GM18909 (cell line): Measurements from ENCODE around the gene IGFL4.
"Not testable (repeated sequence)": the region's sequence is repeated elsewhere in the genome, so short reads cannot be mapped to it uniquely, and the experiment has no call there.

Source experiments
- ATAC-seq: cut with Tn5 transposase; IDR thresholded peaks from one replicate; pipeline ENCODE4 v1.9.1; 2021; ENCODE audit warnings: mild to moderate bottlenecking; ENCODE audit not compliant: unreplicated experiment, poor library complexity

IGFL4 gene

GRCh38 chr19:46040952-46041500 is at the start of gene IGFL4:
TSS of gene IGFL4 (minus strand) at chr19:46041002. CDS start at chr19:46040962, 40 bp downstream.
- no peak for ATAC-seq

- ATAC-seq: no peak
Measured at GRCh38 chr19:46090444-46090843, 49.6 kb upstream of the IGFL4 start.

- ATAC-seq: no peak
Measured at GRCh38 chr19:46089432-46089831, 48.6 kb upstream of the IGFL4 start.

- ATAC-seq: no peak
Measured at GRCh38 chr19:46088101-46088500, 47.3 kb upstream of the IGFL4 start.

- ATAC-seq: no peak
Measured at GRCh38 chr19:46085888-46086287, 45.1 kb upstream of the IGFL4 start.

GRCh38 chr19:46082728-46083050 is 41.9 kb upstream of the IGFL4 start:
- no peak for ATAC-seq

- ATAC-seq: no peak
Measured at GRCh38 chr19:46081928-46082727, 41.3 kb upstream of the IGFL4 start.

- ATAC-seq: no peak
Measured at GRCh38 chr19:46080561-46080960, 39.8 kb upstream of the IGFL4 start.

GRCh38 chr19:46079576-46079975 is 38.8 kb upstream of the IGFL4 start:
- no peak for ATAC-seq

GRCh38 chr19:46078573-46079332 is 38.0 kb upstream of the IGFL4 start:
- ATAC-seq: not testable (repeated sequence)

GRCh38 chr19:46077815-46078167 is 37.0 kb upstream of the IGFL4 start:
- ATAC-seq: no peak

GRCh38 chr19:46076951-46077814 is 36.4 kb upstream of the IGFL4 start:
- no peak for ATAC-seq

- ATAC-seq: no peak
Measured at GRCh38 chr19:46076031-46076880, 35.5 kb upstream of the IGFL4 start.

GRCh38 chr19:46073268-46073922 is 32.6 kb upstream of the IGFL4 start:
- no peak for ATAC-seq

- ATAC-seq: no peak
Measured at GRCh38 chr19:46069806-46070341, 29.1 kb upstream of the IGFL4 start.

- no peak for ATAC-seq
Measured at GRCh38 chr19:46068345-46069258, 27.8 kb upstream of the IGFL4 start.

- no peak for ATAC-seq
Measured at GRCh38 chr19:46067691-46068090, 26.9 kb upstream of the IGFL4 start.

- no peak for ATAC-seq
Measured at GRCh38 chr19:46066471-46066870, 25.7 kb upstream of the IGFL4 start.
